A673 (cell line): ENCODE data around the gene VTA1. TPM values are rescaled to one million over a fixed set of nuclear protein-coding genes. Genes with fewer than 3 reads are reported as not detected.

ENCODE experiments used
- BruUV-seq: library from RNA; stranded (reverse); fragments of 400-500 nt; replicated peaks from 2 replicates; lab custom pipeline; 2021; lab: Mats Ljungman, UMichigan
- CTCF ChIA-PET: fragments of 300-600 bp; sonication (Branson Sonifier 250); formaldehyde crosslinking; loops from one replicate; lab custom pipeline; 2022; ENCODE audit warnings: antibody characterized with exemption; lab: Charles Lee
- POLR2A ChIA-PET: fragments of 300-600 bp; sonication (Branson Sonifier 250); formaldehyde crosslinking; loops from one replicate; lab custom pipeline; 2022; ENCODE audit warnings: antibody characterized with exemption; ENCODE audit not compliant: low non-redundant PET; lab: Charles Lee
- DNase-seq: peaks from one replicate; pipeline ENCODE4 v3.0.0-alpha.2; 2015; ENCODE audit warnings: low spot score
- H3K27ac ChIP-seq: fragments of 200-600 bp; sonication (generic); 2 replicates; pipeline ENCODE4 v1.5.1; 2016; ENCODE audit warnings: mixed run types, low read depth, mild to moderate bottlenecking, mixed read lengths, antibody characterized with exemption, low read length; ENCODE audit not compliant: poor library complexity, severe bottlenecking
- H3K27me3 ChIP-seq: fragments of 200-600 bp; sonication (generic); replicated peaks from 2 replicates; pipeline ENCODE4 v1.6.1; 2017; ENCODE audit warnings: mixed run types, low read depth, mild to moderate bottlenecking, mixed read lengths, antibody characterized with exemption, low read length; ENCODE audit not compliant: insufficient read depth, poor library complexity
- H3K36me3 ChIP-seq: fragments of 200-600 bp; sonication (generic); 2 replicates; pipeline ENCODE4 v1.6.1; 2016; ENCODE audit warnings: mixed run types, mild to moderate bottlenecking, mixed read lengths, antibody characterized with exemption, low read length; ENCODE audit not compliant: insufficient read depth, poor library complexity, severe bottlenecking
- H3K4me1 ChIP-seq: fragments of 200-600 bp; sonication (generic); 2 replicates; pipeline ENCODE4 v1.6.1; 2017; ENCODE audit warnings: mixed run types, mild to moderate bottlenecking, mixed read lengths, antibody characterized with exemption, low read length; ENCODE audit not compliant: insufficient read depth, poor library complexity, severe bottlenecking
- H3K4me3 ChIP-seq: fragments of 200-600 bp; sonication (generic); 2 replicates; pipeline ENCODE4 v1.5.1; 2016; ENCODE audit warnings: low read depth, mixed run types, mild to moderate bottlenecking, mixed read lengths, low read length; ENCODE audit not compliant: poor library complexity, severe bottlenecking
- H3K9me3 ChIP-seq: fragments of 200-600 bp; sonication (generic); 2 replicates; pipeline ENCODE4 v1.6.1; 2016; ENCODE audit warnings: mixed run types, low read depth, mild to moderate bottlenecking, mixed read lengths, antibody characterized with exemption, low read length; ENCODE audit not compliant: poor library complexity, severe bottlenecking
- EZH2 ChIP-seq: fragments of 200-600 bp; sonication (generic); IDR thresholded peaks from 2 replicates; pipeline ENCODE4 v1.6.1; 2017; ENCODE audit warnings: borderline replicate concordance, low read depth, mild to moderate bottlenecking, mixed read lengths, antibody characterized with exemption, low read length; ENCODE audit not compliant: poor library complexity, severe bottlenecking
- intact Hi-C: fragments of 100-400 bp; cut with micrococcal nuclease; formaldehyde crosslinking; loops from one replicate; pipeline ENCODE4 v1.10.0; 2022; ENCODE audit not compliant: unreplicated experiment
- total RNA-seq: library from RNA; stranded (reverse); gene quantifications from 2 replicates; pipeline ENCODE4 v1.2.3, GENCODE V29; 2021
- TF ChIP-seq, protein P1 (sequence below): fragments of 300-800, 200-600 bp; sonication (generic); conservative IDR thresholded peaks from 2 replicates; pipeline ENCODE4 v1.5.1; 2017; ENCODE audit warnings: low read depth, mild to moderate bottlenecking, antibody characterized with exemption, low read length, moderate library complexity, mixed read lengths

The VTA1 gene
- total RNA-seq, 1 experiment from 2014 or later = 75.4 TPM

DNA sequence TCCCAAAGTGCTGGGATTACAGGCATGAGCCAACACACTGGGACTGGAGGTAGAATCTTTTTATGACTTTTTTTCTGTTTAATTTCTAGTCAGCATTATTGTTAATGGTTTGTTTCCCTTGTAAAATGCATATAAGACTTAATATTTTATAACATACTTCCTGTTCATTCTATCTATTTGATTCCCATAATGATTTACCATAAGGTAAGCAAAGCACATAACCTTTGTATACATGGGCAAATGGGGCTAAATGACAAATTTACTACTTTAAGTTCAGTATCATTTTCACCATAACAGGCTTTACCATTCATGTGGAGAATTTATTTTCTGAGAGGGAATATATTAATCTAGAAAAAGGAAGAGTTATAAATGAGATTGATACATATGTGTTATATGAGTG, 24.3 kb downstream of the VTA1 start:
- H3K4me1 ChIP-seq = no peaks in the 10 kb centered on the region
- no peaks in the 10 kb centered on the region for H3K9me3 ChIP-seq
- DNase-seq = no peak
- ChIA-PET POLR2A (no interaction called here), CTCF (no interaction called here)
- TF ChIP-seq, protein P1, sequence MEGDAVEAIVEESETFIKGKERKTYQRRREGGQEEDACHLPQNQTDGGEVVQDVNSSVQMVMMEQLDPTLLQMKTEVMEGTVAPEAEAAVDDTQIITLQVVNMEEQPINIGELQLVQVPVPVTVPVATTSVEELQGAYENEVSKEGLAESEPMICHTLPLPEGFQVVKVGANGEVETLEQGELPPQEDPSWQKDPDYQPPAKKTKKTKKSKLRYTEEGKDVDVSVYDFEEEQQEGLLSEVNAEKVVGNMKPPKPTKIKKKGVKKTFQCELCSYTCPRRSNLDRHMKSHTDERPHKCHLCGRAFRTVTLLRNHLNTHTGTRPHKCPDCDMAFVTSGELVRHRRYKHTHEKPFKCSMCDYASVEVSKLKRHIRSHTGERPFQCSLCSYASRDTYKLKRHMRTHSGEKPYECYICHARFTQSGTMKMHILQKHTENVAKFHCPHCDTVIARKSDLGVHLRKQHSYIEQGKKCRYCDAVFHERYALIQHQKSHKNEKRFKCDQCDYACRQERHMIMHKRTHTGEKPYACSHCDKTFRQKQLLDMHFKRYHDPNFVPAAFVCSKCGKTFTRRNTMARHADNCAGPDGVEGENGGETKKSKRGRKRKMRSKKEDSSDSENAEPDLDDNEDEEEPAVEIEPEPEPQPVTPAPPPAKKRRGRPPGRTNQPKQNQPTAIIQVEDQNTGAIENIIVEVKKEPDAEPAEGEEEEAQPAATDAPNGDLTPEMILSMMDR = no peak
- no peak for TF ChIP-seq EZH2
- H3K36me3 ChIP-seq = peaks cover 37% of the 10 kb centered on the region
- intact Hi-C loops = no loop called here
- no peak overlapping the region for H3K4me3 ChIP-seq
- BruUV-seq = no TSS peak
- no peak overlapping the region for H3K27ac ChIP-seq
- no peaks in the 10 kb centered on the region for H3K27me3 ChIP-seq

DNA sequence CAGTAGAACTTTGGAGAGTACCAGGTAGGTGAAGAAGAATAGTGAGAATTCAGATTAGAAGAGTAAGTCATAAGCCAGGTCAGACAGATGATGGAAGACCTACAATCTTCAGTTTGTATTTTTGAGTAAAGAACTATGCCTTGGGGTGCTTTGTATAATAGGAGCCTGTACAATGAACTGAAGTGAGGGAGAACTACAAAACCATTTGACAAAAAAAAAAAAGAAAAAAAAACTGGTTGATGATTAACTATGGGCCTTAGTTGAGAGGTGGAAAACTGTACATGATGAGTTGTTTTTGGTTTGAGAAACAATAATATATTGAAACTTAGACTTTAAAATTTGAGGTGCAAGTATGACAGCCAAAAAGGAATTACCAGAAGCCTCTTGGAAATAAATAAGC, 25.7 kb downstream of the VTA1 start:
- TSS peak; percentile 2 for BruUV-seq
- H3K36me3 ChIP-seq = peaks cover 34% of the 10 kb centered on the region
- H3K27me3 ChIP-seq = no peaks in the 10 kb centered on the region
- H3K4me3 ChIP-seq = no peak overlapping the region
- H3K27ac ChIP-seq = no peak overlapping the region
- intact Hi-C loops = no loop called here
- TF ChIP-seq, protein P1 = no peak
- no peak for TF ChIP-seq EZH2
- POLR2A ChIA-PET = no interaction called here
- CTCF ChIA-PET = no interaction called here
- DNase-seq = no peak
- H3K9me3 ChIP-seq = peaks cover under 1% of the 10 kb centered on the region
- H3K4me1 ChIP-seq = no peaks in the 10 kb centered on the region

DNA sequence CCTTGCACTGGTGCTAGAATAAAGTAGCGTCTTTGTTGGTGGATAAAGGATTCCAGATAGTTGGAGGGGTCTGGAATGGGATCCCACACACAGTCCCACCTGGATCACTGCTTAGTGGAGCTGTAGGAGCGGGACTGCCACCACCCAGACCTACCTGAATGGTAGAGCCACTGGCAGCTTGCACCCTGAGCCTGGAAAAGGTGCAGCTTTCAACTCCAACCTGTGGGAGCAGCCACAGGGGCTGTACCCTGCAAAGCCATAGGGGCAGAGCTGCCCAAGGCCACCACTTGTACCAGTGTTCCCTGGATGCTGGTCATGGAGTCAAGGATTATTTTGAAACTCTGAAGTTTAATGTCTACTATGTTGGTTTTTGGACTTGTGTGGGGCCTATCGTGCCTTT, 26.9 kb downstream of the VTA1 start:
- no peak for DNase-seq
- Histone ChIP-seq H3K9me3 (peaks cover 6% of the 10 kb centered on the region), H3K27ac (no peak overlapping the region), H3K4me1 (no peaks in the 10 kb centered on the region), H3K36me3 (peaks cover 37% of the 10 kb centered on the region), H3K4me3 (no peak overlapping the region), H3K27me3 (no peaks in the 10 kb centered on the region)
- intact Hi-C loops = no loop called here
- BruUV-seq = no TSS peak
- CTCF ChIA-PET = no interaction called here
- TF ChIP-seq, protein P1 = no peak
- POLR2A ChIA-PET = no interaction called here
